Hepatocyte (in vitro differentiated cells): ENCODE data around the gene EGFL7.

Experiments used
- CTCF ChIP-seq: fragments of 200-600 bp; sonication (generic); IDR thresholded peaks from 2 replicates; pipeline ENCODE4 v1.5.1; 2016; ENCODE audit warnings: antibody characterized with exemption, mild to moderate bottlenecking; ENCODE audit not compliant: poor library complexity
- EZH2 ChIP-seq: fragments of 200-600 bp; sonication (generic); IDR thresholded peaks from 2 replicates; pipeline ENCODE4 v1.6.1; 2016; ENCODE audit warnings: antibody characterized with exemption, mild to moderate bottlenecking, borderline replicate concordance

GRCh38 chr9:136691316-136692184, 28.8 kb downstream of the EGFL7 start:
- TF ChIP-seq EZH2 (no peak), CTCF (no peak)
